ENCODE data around the gene NPAS3.

- no peak for TF ChIP-seq CTCF (IDR thresholded peaks at IDR 0.05)
- TF ChIP-seq POLR2A (IDR thresholded peaks at IDR 0.05) = no peak
Measured at GRCh38 chr14:33480071-33480886, 541.6 kb downstream of the NPAS3 start.

Data from uterus (tissue), 2 donors.